ENCODE measurements around the gene ATP6V0E2. TPM values are rescaled to one million over a fixed set of nuclear protein-coding genes. Genes with fewer than 3 reads are reported as not detected.

Gene ATP6V0E2
- total and polyA plus RNA-seq, 4 donors = 8.6 to 34.8 (median 24.5) TPM

- 92 to 93% methylated on average over 4 of the region's 4 CpGs for WGBS, 2 donors
- H3K4me3 ChIP-seq = no peak overlapping the region
- TF ChIP-seq, protein P1, sequence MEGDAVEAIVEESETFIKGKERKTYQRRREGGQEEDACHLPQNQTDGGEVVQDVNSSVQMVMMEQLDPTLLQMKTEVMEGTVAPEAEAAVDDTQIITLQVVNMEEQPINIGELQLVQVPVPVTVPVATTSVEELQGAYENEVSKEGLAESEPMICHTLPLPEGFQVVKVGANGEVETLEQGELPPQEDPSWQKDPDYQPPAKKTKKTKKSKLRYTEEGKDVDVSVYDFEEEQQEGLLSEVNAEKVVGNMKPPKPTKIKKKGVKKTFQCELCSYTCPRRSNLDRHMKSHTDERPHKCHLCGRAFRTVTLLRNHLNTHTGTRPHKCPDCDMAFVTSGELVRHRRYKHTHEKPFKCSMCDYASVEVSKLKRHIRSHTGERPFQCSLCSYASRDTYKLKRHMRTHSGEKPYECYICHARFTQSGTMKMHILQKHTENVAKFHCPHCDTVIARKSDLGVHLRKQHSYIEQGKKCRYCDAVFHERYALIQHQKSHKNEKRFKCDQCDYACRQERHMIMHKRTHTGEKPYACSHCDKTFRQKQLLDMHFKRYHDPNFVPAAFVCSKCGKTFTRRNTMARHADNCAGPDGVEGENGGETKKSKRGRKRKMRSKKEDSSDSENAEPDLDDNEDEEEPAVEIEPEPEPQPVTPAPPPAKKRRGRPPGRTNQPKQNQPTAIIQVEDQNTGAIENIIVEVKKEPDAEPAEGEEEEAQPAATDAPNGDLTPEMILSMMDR (IDR thresholded peaks at IDR 0.05; ENCODE audit: control extremely low read depth, extremely low read depth) = no peak
- no peak overlapping the region for H3K9ac ChIP-seq (ENCODE audit: insufficient read depth in 1 of 2, low read length in 2 of 2)
- no peaks in the 10 kb centered on the region for H3K9me3 ChIP-seq (ENCODE audit: control insufficient read depth in 4 of 4, insufficient read depth in 3 of 4, low read length in 3 of 4)
- no peaks in the 10 kb centered on the region for H3K27me3 ChIP-seq (ENCODE audit: control insufficient read depth in 3 of 3, insufficient read depth in 3 of 3, low read length in 2 of 3)
- ATAC-seq (ENCODE audit: insufficient read depth, low FRiP score) (no peak), DNase-seq (no peak)
- no peak overlapping the region for H3K27ac ChIP-seq (ENCODE audit: low read depth in 1 of 2, low read length in 1 of 2)
- H3K4me1 ChIP-seq (ENCODE audit: control insufficient read depth in 5 of 5, insufficient read depth in 5 of 5, low read length in 5 of 5) = peaks cover 0 to 11% (median under 1%) of the 10 kb centered on the region in 5 donors
- peaks cover 5 to 37% (median 12%) of the 10 kb centered on the region in 4 donors for H3K36me3 ChIP-seq (ENCODE audit: control insufficient read depth in 4 of 4, insufficient read depth in 4 of 4, low read length in 4 of 4)
Measured at GRCh38 chr7:149859876-149860275, 13.9 kb upstream of the ATP6V0E2 start.

GRCh38 chr7:149860821-149861727, 12.7 kb upstream of the ATP6V0E2 start:
- WGBS, 2 donors = 85 to 86% methylated on average over 43 to 45 of the region's 45 CpGs
- Histone ChIP-seq H3K36me3 (ENCODE audit: control insufficient read depth in 4 of 4, insufficient read depth in 4 of 4, low read length in 4 of 4) (peaks cover 5 to 37% (median 12%) of the 10 kb centered on the region in 4 donors), H3K27ac (ENCODE audit: low read depth in 1 of 2, low read length in 1 of 2) (no peak overlapping the region), H3K9me3 (ENCODE audit: control insufficient read depth in 4 of 4, insufficient read depth in 3 of 4, low read length in 3 of 4) (no peaks in the 10 kb centered on the region), H3K4me1 (ENCODE audit: control insufficient read depth in 5 of 5, insufficient read depth in 5 of 5, low read length in 5 of 5) (peaks cover 0 to 2% (median 1%) of the 10 kb centered on the region in 5 donors), H3K4me3 (no peak overlapping the region), H3K27me3 (ENCODE audit: control insufficient read depth in 3 of 3, insufficient read depth in 3 of 3, low read length in 2 of 3) (no peaks in the 10 kb centered on the region), H3K9ac (ENCODE audit: insufficient read depth in 1 of 2, low read length in 2 of 2) (no peak overlapping the region)
- TF ChIP-seq, protein P1 (IDR thresholded peaks at IDR 0.05; ENCODE audit: control extremely low read depth, extremely low read depth) = no peak
- ATAC-seq (ENCODE audit: insufficient read depth, low FRiP score) (no peak), DNase-seq (no peak)

- Histone ChIP-seq H3K9ac (ENCODE audit: insufficient read depth in 1 of 2, low read length in 2 of 2) (no peak overlapping the region), H3K27me3 (ENCODE audit: control insufficient read depth in 3 of 3, insufficient read depth in 3 of 3, low read length in 2 of 3) (no peaks in the 10 kb centered on the region), H3K9me3 (ENCODE audit: control insufficient read depth in 4 of 4, insufficient read depth in 3 of 4, low read length in 3 of 4) (no peaks in the 10 kb centered on the region), H3K4me1 (ENCODE audit: control insufficient read depth in 5 of 5, insufficient read depth in 5 of 5, low read length in 5 of 5) (peaks cover 0 to 8% (median 6%) of the 10 kb centered on the region in 5 donors), H3K4me3 (no peak overlapping the region), H3K36me3 (ENCODE audit: control insufficient read depth in 4 of 4, insufficient read depth in 4 of 4, low read length in 4 of 4) (peaks cover 5 to 37% (median 12%) of the 10 kb centered on the region in 4 donors), H3K27ac (ENCODE audit: low read depth in 1 of 2, low read length in 1 of 2) (no peak overlapping the region)
- TF ChIP-seq, protein P1 (IDR thresholded peaks at IDR 0.05; ENCODE audit: control extremely low read depth, extremely low read depth) = no peak
- ATAC-seq (ENCODE audit: insufficient read depth, low FRiP score) (no peak), DNase-seq (no peak)
- WGBS, 2 donors = 76 to 90% methylated on average over 16 of the region's 16 CpGs
Measured at GRCh38 chr7:149861728-149862045, 12.1 kb upstream of the ATP6V0E2 start.

Measured in lung (tissue), 12 donors.